ENCODE results near the gene CACTIN.

The CACTIN gene

GRCh38 chr19:3613818-3614661 is 12.6 kb downstream of the CACTIN start:
- Histone ChIP-seq H3K4me1 (peaks cover 36 to 57% (median 51%) of the 10 kb centered on the region in 10 experiments), H3K9ac (no peak overlapping the region), H3K36me3 (peaks cover 17 to 64% (median 42%) of the 10 kb centered on the region in 11 experiments), H3K27ac (no peak overlapping the region), H3K27me3 (no peaks in the 10 kb centered on the region), H4K20me1 (peaks cover 0 to 89% (median 44%) of the 10 kb centered on the region in 11 experiments; a peak in 16 of 22 replicates), H3K9me3 (replicated peaks in 1 of 11) (no peaks in the 10 kb centered on the region; a peak in 1 of 22 replicates), H3K4me2 (no peak overlapping the region), H3K4me3 (no peak overlapping the region)
- no peak for TF ChIP-seq Cebpa-rat (IDR thresholded peaks at IDR 0.05)

DNA sequence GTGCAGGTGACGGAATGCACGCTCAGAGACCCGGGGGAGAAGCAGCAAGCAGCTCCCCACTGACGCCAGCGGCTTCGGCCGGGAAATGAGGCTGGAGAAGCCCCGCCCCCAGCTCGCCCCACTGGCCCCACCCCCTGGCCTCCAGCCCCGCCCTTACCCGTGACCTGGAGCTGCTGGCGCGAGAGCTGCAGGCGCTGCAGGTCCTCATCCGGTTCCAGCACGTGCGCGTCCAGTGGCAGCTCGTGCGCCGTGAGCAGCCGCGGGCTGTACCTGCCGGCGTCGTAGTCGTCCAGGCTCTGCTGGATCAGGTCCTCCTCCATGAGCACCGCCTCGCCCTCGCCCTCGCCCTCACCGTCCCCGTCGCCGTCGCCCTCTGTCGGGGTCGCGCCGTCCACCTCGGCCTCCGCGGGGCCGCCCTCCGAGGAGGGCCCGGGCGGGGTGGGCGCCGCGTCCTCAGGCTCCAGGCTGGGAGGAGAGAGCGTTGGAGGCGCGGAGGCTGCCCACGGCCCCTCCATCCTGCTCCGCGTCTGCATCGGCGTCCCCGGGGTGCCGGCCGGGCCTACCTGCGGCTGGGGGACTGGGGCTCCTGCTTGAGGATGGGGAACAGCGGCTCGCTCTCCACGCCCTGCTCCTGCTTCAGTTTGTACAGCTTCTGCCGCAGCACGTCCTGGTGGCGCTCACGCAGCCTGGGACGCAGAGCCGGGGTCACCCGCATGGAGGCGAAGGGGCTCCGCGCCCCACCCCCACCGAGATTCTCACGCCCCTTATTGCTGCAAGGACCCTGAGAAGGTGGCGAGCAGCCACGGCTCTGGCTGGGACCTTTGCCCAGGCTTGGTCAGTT is 13.5 kb downstream of the CACTIN start:
- peaks cover 17 to 63% (median 42%) of the 10 kb centered on the region in 11 experiments for H3K36me3 ChIP-seq
- no peak overlapping the region for H3K4me2 ChIP-seq
- peaks cover 0 to 81% (median 37%) of the 10 kb centered on the region in 11 experiments; a peak in 16 of 22 replicates for H4K20me1 ChIP-seq
- no peak for TF ChIP-seq Cebpa-rat (IDR thresholded peaks at IDR 0.05)
- peaks cover 38 to 57% (median 52%) of the 10 kb centered on the region in 10 experiments for H3K4me1 ChIP-seq
- no peaks in the 10 kb centered on the region; a peak in 1 of 22 replicates for H3K9me3 ChIP-seq (replicated peaks in 1 of 11)
- H3K27ac ChIP-seq: no peak overlapping the region
- no peak overlapping the region for H3K4me3 ChIP-seq
- no peaks in the 10 kb centered on the region for H3K27me3 ChIP-seq
- no peak overlapping the region for H3K9ac ChIP-seq

- H3K27me3 ChIP-seq: peaks cover 0 to 5% (median 2%) of the 10 kb centered on the region in 11 experiments; a peak in 10 of 22 replicates
- no peak overlapping the region for H3K27ac ChIP-seq
- no peak overlapping the region for H3K9ac ChIP-seq
- no peak for TF ChIP-seq Cebpa-rat (IDR thresholded peaks at IDR 0.05)
- H3K4me2 ChIP-seq: no peak overlapping the region
- H3K36me3 ChIP-seq: peaks cover 17 to 63% (median 42%) of the 10 kb centered on the region in 11 experiments
- peaks cover 38 to 57% (median 52%) of the 10 kb centered on the region in 10 experiments for H3K4me1 ChIP-seq
- H3K4me3 ChIP-seq: no peak overlapping the region
- H3K9me3 ChIP-seq (replicated peaks in 1 of 11): no peaks in the 10 kb centered on the region; a peak in 1 of 22 replicates
- H4K20me1 ChIP-seq: peaks cover 0 to 73% (median 29%) of the 10 kb centered on the region in 11 experiments; a peak in 15 of 22 replicates
Observed at GRCh38 chr19:3612330-3612729, 14.3 kb downstream of the CACTIN start.

DNA sequence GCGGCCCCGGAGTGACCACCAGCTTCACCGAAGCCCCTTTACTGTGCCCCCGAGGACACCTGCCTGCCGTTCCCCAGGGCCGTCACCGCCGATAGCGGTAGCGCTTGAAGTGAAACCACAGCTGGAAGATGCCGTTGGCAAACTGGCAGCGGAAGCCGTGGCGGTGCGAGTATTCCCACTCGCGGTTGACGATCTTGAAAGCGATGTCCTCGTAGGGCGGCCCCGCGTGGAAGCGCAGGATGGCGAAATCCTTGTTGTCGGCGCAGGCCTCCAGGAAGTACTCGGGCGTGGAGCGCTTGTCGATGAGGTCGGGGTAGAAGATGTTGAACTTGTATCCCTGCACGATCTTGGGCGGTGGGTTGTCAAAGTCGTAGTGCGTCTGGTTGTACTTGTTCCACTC is 14.7 kb downstream of the CACTIN start:
- H3K9me3 ChIP-seq (replicated peaks in 1 of 11): no peaks in the 10 kb centered on the region; a peak in 1 of 22 replicates
- TF ChIP-seq Cebpa-rat (IDR thresholded peaks at IDR 0.05): no peak
- H4K20me1 ChIP-seq: peaks cover 0 to 68% (median 28%) of the 10 kb centered on the region in 11 experiments; a peak in 14 of 22 replicates
- H3K27ac ChIP-seq: no peak overlapping the region
- no peak overlapping the region for H3K4me3 ChIP-seq
- peaks cover 17 to 61% (median 42%) of the 10 kb centered on the region in 11 experiments for H3K36me3 ChIP-seq
- no peak overlapping the region for H3K9ac ChIP-seq
- peaks cover 0 to 10% (median 7%) of the 10 kb centered on the region in 11 experiments; a peak in 17 of 22 replicates for H3K27me3 ChIP-seq
- H3K4me2 ChIP-seq: peak overlapping the region in 2 of 11 experiments; percentile 85 to 98; a peak in 2 of 22 replicates
- H3K4me1 ChIP-seq: peaks cover 38 to 57% (median 52%) of the 10 kb centered on the region in 10 experiments

- Histone ChIP-seq H3K4me1 (peaks cover 39 to 63% (median 55%) of the 10 kb centered on the region in 10 experiments), H3K27ac (peak overlapping the region in 7 of 11 experiments; percentile 2 to 76 (median 72); a peak in 7 of 22 replicates), H3K9ac (peak overlapping the region in 5 of 11 experiments; percentile 5 to 59 (median 36); a peak in 4 of 22 replicates), H4K20me1 (peaks cover 0 to 66% (median 28%) of the 10 kb centered on the region in 11 experiments; a peak in 14 of 22 replicates), H3K4me2 (peak overlapping the region in 10 of 11 experiments; percentile 79 to 98 (median 91); a peak in 20 of 22 replicates), H3K27me3 (peaks cover 3 to 18% (median 15%) of the 10 kb centered on the region in 11 experiments), H3K9me3 (replicated peaks in 1 of 11) (no peaks in the 10 kb centered on the region; a peak in 1 of 22 replicates), H3K36me3 (peaks cover 17 to 54% (median 42%) of the 10 kb centered on the region in 11 experiments), H3K4me3 (no peak overlapping the region)
- no peak for TF ChIP-seq Cebpa-rat (IDR thresholded peaks at IDR 0.05)
Observed at GRCh38 chr19:3610745-3611717, 15.6 kb downstream of the CACTIN start.

GRCh38 chr19:3609779-3610719 is 16.5 kb downstream of the CACTIN start:
- H3K27ac ChIP-seq: peak overlapping the region in 8 of 11 experiments; percentile 59 to 76 (median 72); a peak in 14 of 22 replicates

More at GRCh38 chr19:3609779-3610719, 16.5 kb downstream of the CACTIN start:
- Histone ChIP-seq H3K9ac (peak overlapping the region in 7 of 11 experiments; percentile 5 to 59 (median 43); a peak in 7 of 22 replicates), H4K20me1 (peaks cover 0 to 58% (median 25%) of the 10 kb centered on the region in 11 experiments; a peak in 14 of 22 replicates), H3K27me3 (peaks cover 13 to 26% (median 24%) of the 10 kb centered on the region in 11 experiments), H3K36me3 (peaks cover 17 to 44% (median 34%) of the 10 kb centered on the region in 11 experiments), H3K4me1 (peaks cover 49 to 73% (median 65%) of the 10 kb centered on the region in 10 experiments), H3K4me3 (peak overlapping the region in 2 of 10 experiments; percentile 1 to 36; a peak in 1 of 20 replicates), H3K4me2 (peak overlapping the region; percentile 79 to 98 (median 92)), H3K9me3 (replicated peaks in 1 of 11) (no peaks in the 10 kb centered on the region; a peak in 1 of 22 replicates)
- TF ChIP-seq Cebpa-rat (IDR thresholded peaks at IDR 0.05): no peak
